H1 (cell line): ENCODE results near the gene CRK. TPM values are rescaled to one million over a fixed set of nuclear protein-coding genes. Genes with fewer than 3 reads are reported as not detected.

Experiments used
- BACH1 ChIP-seq: IDR thresholded peaks from 2 replicates; pipeline ENCODE4 v1.6.1; 2012; ENCODE audit warnings: low read length, improper control_type of control experiment
- MAFK ChIP-seq: IDR thresholded peaks from 2 replicates; pipeline ENCODE4 v1.6.1; 2012; ENCODE audit warnings: low read depth, mild to moderate bottlenecking, improper control_type of control experiment, low read length
- POU5F1 ChIP-seq: IDR thresholded peaks from 2 replicates; pipeline ENCODE4 v1.6.1; 2011; ENCODE audit warnings: low read depth, mild to moderate bottlenecking, low read length, moderate library complexity
- RNF2 ChIP-seq: fragments of 200-900, 300-1000 bp; sonication (generic); IDR thresholded peaks from 2 replicates; pipeline ENCODE4 v1.7.1; 2016; ENCODE audit warnings: borderline replicate concordance, low read depth, mild to moderate bottlenecking, antibody characterized with exemption, low read length; ENCODE audit not compliant: poor library complexity, severe bottlenecking; ENCODE audit errors: missing control alignments
- SIN3A ChIP-seq, 2 experiments: IDR thresholded peaks in 1 of 2; conservative IDR thresholded peaks in 1 of 2; 2 replicates each; pipeline ENCODE4 v1.6.1; 2011 to 2012; ENCODE audit warnings: low read length in 2 of 2, improper control_type of control experiment in 1 of 2, low read depth in 1 of 2, mild to moderate bottlenecking in 1 of 2
- TAF1 ChIP-seq: IDR thresholded peaks from 2 replicates; pipeline ENCODE4 v1.6.1; 2011; ENCODE audit warnings: mild to moderate bottlenecking, low read depth, low read length
- polyA plus RNA-seq, 7 experiments: library from polyadenylated mRNA; depleted of rRNA in 3 of 7; stranded (reverse) in 5 of 7; unstranded in 2 of 7; fragments of >200 nt in 5 of 7; fragments of 200-250 nt in 2 of 7; gene quantifications; 1 replicate in 5 of 7; 2 replicates in 1 of 7; 4 replicates in 1 of 7; pipeline versions ENCODE4 v1.2.1 to v1.2.3, GENCODE V29; 2011 to 2013; ENCODE audit warnings: missing spikeins in 2 of 7, mixed read lengths in 2 of 7
- total RNA-seq: library from RNA; stranded (reverse); fragmentation: NEBNext Ultra II Directional; extraction: Animal tissue kit (Norgen Biotek cat#: 25700); gene quantifications from 2 replicates; pipeline ENCODE4 v1.2.1, GENCODE V29; 2021
- TF ChIP-seq, protein P1 (sequence below), 3 experiments: IDR thresholded peaks; 1 replicate in 2 of 3; 2 replicates in 1 of 3; pipeline versions ENCODE4 v1.5.1 to v1.6.1; 2011; ENCODE audit warnings: low read length in 3 of 3, mild to moderate bottlenecking in 3 of 3, inconsistent platforms in 2 of 3, low read depth in 1 of 3, moderate library complexity in 1 of 3; ENCODE audit not compliant: insufficient read depth in 1 of 3; ENCODE audit errors: control extremely low read depth in 1 of 3

CRK gene
- total and polyA plus RNA-seq, 2 of the 8 experiments (the other 6 are each of a cell fraction or from before 2014, with no cell fraction given): 32.8 to 57.1 TPM

DNA sequence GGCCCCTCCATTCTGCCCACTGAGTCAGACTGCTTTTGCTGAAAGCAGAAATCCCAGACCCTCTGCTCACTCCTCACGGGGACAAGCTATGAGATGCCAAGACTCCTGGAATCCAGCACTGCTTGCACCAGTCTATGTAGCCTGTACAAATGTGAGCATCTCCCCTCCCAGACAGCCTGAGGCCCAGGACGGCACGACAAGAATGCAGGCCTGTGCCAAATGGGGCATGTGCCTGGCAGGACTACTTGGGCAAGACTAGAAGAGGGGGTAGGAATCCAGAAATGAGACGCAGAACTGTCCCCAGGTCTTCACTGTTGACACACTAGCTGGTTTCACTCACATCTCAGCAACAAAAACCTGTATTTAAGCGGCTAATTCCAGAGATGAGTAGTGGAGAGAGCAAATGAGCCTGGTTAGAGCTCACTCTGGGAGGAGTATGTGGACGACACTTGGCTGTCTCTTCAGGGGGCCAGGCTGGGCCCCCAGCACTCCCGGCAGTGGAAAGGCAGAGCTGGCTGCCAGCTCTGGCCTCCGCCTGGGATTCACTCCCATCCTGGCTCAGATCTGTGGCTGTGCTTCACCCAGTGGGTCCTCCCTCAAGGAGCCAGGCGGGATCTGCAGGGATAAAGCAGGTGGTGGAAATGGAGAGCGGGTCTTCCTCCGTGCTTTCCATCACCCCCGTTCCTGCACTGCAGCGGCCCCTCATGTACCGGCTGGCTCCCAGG, 39.4 kb upstream of the CRK start (continued):
- TF ChIP-seq BACH1: no peak
- TF ChIP-seq, protein P1, sequence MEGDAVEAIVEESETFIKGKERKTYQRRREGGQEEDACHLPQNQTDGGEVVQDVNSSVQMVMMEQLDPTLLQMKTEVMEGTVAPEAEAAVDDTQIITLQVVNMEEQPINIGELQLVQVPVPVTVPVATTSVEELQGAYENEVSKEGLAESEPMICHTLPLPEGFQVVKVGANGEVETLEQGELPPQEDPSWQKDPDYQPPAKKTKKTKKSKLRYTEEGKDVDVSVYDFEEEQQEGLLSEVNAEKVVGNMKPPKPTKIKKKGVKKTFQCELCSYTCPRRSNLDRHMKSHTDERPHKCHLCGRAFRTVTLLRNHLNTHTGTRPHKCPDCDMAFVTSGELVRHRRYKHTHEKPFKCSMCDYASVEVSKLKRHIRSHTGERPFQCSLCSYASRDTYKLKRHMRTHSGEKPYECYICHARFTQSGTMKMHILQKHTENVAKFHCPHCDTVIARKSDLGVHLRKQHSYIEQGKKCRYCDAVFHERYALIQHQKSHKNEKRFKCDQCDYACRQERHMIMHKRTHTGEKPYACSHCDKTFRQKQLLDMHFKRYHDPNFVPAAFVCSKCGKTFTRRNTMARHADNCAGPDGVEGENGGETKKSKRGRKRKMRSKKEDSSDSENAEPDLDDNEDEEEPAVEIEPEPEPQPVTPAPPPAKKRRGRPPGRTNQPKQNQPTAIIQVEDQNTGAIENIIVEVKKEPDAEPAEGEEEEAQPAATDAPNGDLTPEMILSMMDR (IDR thresholded peaks at IDR 0.05; ENCODE audit: control extremely low read depth in 1 of 3, insufficient read depth in 1 of 3, low read depth in 1 of 3, low read length in 3 of 3): no peak
- TF ChIP-seq SIN3A (conservative IDR thresholded peaks at IDR 0.05 in 1 of 2, IDR thresholded peaks at IDR 0.05 in 1 of 2; ENCODE audit: low read depth in 1 of 2, low read length in 2 of 2): no peak
- TF ChIP-seq POU5F1: no peak
- no peak for TF ChIP-seq RNF2
- no peak for TF ChIP-seq MAFK
- no peak for TF ChIP-seq TAF1
- TF ChIP-seq, all 59 proteins: peak for 0
